ENCODE data around the gene PATJ. TPM values are rescaled to one million over a fixed set of nuclear protein-coding genes. Genes with fewer than 3 reads are reported as not detected.
A peak's percentile ranks its signal among the peaks of the same experiment; 100 is the strongest.
"Not testable (repeated sequence)": the region's sequence is repeated elsewhere in the genome, so short reads cannot be mapped to it uniquely, and the experiment has no call there.

PATJ gene
- total RNA-seq, 1 experiment from 2014 or later = 5.8 TPM

GRCh38 chr1:61942856-61943255 lies 200.6 kb downstream of the PATJ start:
- H3K36me3 ChIP-seq = no peaks in the 10 kb centered on the region

GRCh38 chr1:61948685-61949084 lies 206.4 kb downstream of the PATJ start:
- peaks cover 26% of the 10 kb centered on the region for H3K4me1 ChIP-seq (replicated peaks)
- not testable (repeated sequence) for H3K9me3 ChIP-seq (replicated peaks); H3K27ac ChIP-seq; H3K4me3 ChIP-seq; H3K27me3 ChIP-seq (replicated peaks); H3K36me3 ChIP-seq; DNase-seq (ENCODE audit: low read depth in 1 of 2, low spot score in 2 of 2)

More at GRCh38 chr1:61942856-61943255, 200.6 kb downstream of the PATJ start:
- no peak for DNase-seq (ENCODE audit: low read depth in 1 of 2, low spot score in 2 of 2)
- no peak overlapping the region for H3K4me3 ChIP-seq
- H3K27me3 ChIP-seq (replicated peaks) = no peaks in the 10 kb centered on the region
- no peaks in the 10 kb centered on the region for H3K4me1 ChIP-seq (replicated peaks)
- H3K9me3 ChIP-seq (replicated peaks) = no peaks in the 10 kb centered on the region; the same call in 1 of the 2 replicates
- H3K27ac ChIP-seq = no peak overlapping the region

DNA sequence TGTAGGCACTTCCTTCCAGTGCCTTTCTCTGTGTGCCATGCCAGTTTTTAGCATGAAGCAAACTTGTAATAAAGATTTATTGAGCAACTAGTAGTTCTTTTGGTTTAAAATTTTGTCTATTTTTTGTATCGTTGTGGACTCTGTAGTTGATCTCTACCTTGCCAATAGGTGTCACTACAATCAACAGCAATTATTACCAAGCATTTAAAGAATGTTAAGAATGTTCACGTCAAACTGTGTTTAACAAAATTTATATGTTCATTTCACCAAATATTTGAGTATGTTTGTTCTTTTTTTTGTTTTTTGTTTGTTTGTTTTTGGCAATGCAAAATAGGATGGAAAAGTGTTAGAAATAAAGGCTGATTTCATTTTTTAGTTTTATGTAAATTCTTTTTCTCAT lies 208.1 kb downstream of the PATJ start:
- no peak overlapping the region for H3K4me3 ChIP-seq
- DNase-seq (ENCODE audit: low read depth in 1 of 2, low spot score in 2 of 2) = peak in 1 of 2 experiments; percentile 50
- peak overlapping the region; percentile 9 for H3K27ac ChIP-seq
- no peaks in the 10 kb centered on the region for H3K36me3 ChIP-seq
- no peaks in the 10 kb centered on the region for H3K9me3 ChIP-seq (replicated peaks)
- H3K4me1 ChIP-seq (replicated peaks) = peaks cover 26% of the 10 kb centered on the region
- no peaks in the 10 kb centered on the region for H3K27me3 ChIP-seq (replicated peaks)

- H3K4me3 ChIP-seq = no peak overlapping the region
- peaks cover 26% of the 10 kb centered on the region for H3K4me1 ChIP-seq (replicated peaks)
- no peaks in the 10 kb centered on the region for H3K9me3 ChIP-seq (replicated peaks)
- no peaks in the 10 kb centered on the region for H3K27me3 ChIP-seq (replicated peaks)
- no peaks in the 10 kb centered on the region for H3K36me3 ChIP-seq
- H3K27ac ChIP-seq = peak overlapping the region; percentile 64
- peak; percentile 72 to 83 for DNase-seq (ENCODE audit: low read depth in 1 of 2, low spot score in 2 of 2)
These were observed 209.7 kb downstream of the PATJ start for GRCh38 chr1:61951731-61952580.

DNA sequence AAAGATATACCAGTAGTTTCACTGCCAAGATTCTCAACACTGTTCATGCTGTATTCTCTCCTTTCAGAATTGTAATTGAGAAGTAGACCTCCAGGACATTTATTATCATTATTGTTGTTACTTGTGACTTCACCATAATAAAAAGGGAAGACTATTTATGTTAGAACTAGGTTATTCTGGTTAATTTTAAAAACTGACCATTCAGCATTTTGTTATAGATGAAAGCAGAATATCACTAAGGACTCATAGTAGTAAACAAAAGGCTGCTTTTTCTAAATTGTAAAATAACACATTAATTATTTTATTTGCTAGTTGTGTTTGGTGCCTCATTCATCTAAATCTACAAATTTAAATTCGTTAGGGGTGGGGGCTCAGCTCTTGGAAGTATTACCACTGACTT lies 210.4 kb downstream of the PATJ start:
- no peaks in the 10 kb centered on the region for H3K27me3 ChIP-seq (replicated peaks)
- no peak for DNase-seq (ENCODE audit: low read depth in 1 of 2, low spot score in 2 of 2)
- H3K36me3 ChIP-seq = no peaks in the 10 kb centered on the region
- H3K9me3 ChIP-seq (replicated peaks) = no peaks in the 10 kb centered on the region
- H3K4me1 ChIP-seq (replicated peaks) = peaks cover 26% of the 10 kb centered on the region
- H3K4me3 ChIP-seq = no peak overlapping the region
- no peak overlapping the region for H3K27ac ChIP-seq

DNA sequence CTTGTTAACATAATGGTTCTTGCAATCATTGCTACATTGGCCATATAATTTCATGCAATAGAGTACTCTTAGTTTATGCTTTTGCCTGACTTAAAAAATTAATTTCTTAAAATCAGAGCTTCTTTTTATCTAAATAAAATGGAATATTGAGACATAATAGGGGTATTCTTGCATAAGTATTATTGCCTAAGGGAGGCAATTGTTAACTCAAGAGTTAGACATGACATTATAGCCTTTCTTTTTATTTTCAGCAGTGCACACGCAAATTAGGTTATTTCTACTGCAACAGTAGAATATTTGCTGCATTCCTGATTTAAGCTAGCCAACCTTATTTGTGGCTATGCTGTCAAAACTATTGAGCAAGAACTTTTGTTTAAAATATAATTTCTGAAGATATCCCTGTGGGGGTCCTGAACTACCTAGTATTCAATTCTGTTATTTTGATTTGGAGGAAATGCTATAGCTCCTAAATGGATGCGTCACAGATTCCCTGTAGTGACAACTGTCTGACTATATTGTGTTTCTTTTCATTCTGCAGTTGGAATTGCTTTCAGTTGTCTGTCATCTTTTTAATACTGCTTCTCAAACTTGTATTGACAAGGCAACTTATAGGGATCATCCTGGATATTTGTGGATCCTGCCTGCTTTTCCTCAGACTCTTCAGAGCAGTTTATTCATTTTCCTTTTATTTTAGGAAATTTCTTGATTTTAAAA lies 211.0 kb downstream of the PATJ start:
- H3K36me3 ChIP-seq = no peaks in the 10 kb centered on the region
- no peaks in the 10 kb centered on the region for H3K9me3 ChIP-seq (replicated peaks)
- no peak for DNase-seq (ENCODE audit: low read depth in 1 of 2, low spot score in 2 of 2)
- peaks cover 26% of the 10 kb centered on the region for H3K4me1 ChIP-seq (replicated peaks)
- H3K27me3 ChIP-seq (replicated peaks) = no peaks in the 10 kb centered on the region
- H3K4me3 ChIP-seq = no peak overlapping the region
- no peak overlapping the region for H3K27ac ChIP-seq

DNA sequence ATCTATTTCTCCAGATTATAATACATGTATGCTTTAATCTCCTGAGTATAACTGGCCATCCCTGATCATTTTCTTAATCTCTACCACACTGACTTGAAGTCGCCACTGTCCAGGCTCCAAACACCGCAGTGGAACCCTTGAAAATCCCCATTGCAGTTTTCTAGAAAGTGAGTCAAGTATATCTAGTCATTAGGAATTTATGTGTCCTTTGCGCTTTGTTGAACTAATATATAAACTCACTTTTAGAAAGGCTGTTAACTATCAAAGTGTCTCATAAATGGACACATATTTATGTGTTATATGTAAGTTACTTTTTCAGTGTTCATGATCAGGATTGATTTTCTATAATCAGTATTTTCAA lies 211.5 kb downstream of the PATJ start:
- H3K27ac ChIP-seq = no peak overlapping the region
- H3K27me3 ChIP-seq (replicated peaks) = no peaks in the 10 kb centered on the region
- H3K9me3 ChIP-seq (replicated peaks) = no peaks in the 10 kb centered on the region
- peaks cover 26% of the 10 kb centered on the region for H3K4me1 ChIP-seq (replicated peaks)
- H3K36me3 ChIP-seq = no peaks in the 10 kb centered on the region
- no peak overlapping the region for H3K4me3 ChIP-seq
- DNase-seq (ENCODE audit: low read depth in 1 of 2, low spot score in 2 of 2) = no peak

GRCh38 chr1:61955261-61955660 lies 213.0 kb downstream of the PATJ start:
- Histone ChIP-seq H3K4me3 (no peak overlapping the region), H3K27ac (no peak overlapping the region), H3K9me3 (replicated peaks) (no peaks in the 10 kb centered on the region)

GRCh38 chr1:61956016-61956645 lies 213.9 kb downstream of the PATJ start:
- peaks cover 20% of the 10 kb centered on the region for H3K4me1 ChIP-seq (replicated peaks)
- H3K4me3 ChIP-seq = no peak overlapping the region
- no peak for DNase-seq (ENCODE audit: low read depth in 1 of 2, low spot score in 2 of 2)
- H3K27ac ChIP-seq = no peak overlapping the region
- H3K36me3 ChIP-seq = no peaks in the 10 kb centered on the region
- no peaks in the 10 kb centered on the region for H3K27me3 ChIP-seq (replicated peaks)
- no peaks in the 10 kb centered on the region for H3K9me3 ChIP-seq (replicated peaks)

More at GRCh38 chr1:61955261-61955660, 213.0 kb downstream of the PATJ start:
- Histone ChIP-seq H3K36me3 (no peaks in the 10 kb centered on the region), H3K27me3 (replicated peaks) (no peaks in the 10 kb centered on the region), H3K4me1 (replicated peaks) (peaks cover 26% of the 10 kb centered on the region)
- no peak for DNase-seq (ENCODE audit: low read depth in 1 of 2, low spot score in 2 of 2)

GRCh38 chr1:61956784-61957183 lies 214.5 kb downstream of the PATJ start:
- Histone ChIP-seq H3K36me3 (no peaks in the 10 kb centered on the region), H3K27me3 (replicated peaks) (no peaks in the 10 kb centered on the region), H3K4me3 (no peak overlapping the region), H3K4me1 (replicated peaks) (peaks cover 14% of the 10 kb centered on the region), H3K27ac (no peak overlapping the region), H3K9me3 (replicated peaks) (no peaks in the 10 kb centered on the region)
- DNase-seq (ENCODE audit: low read depth in 1 of 2, low spot score in 2 of 2) = no peak

- Histone ChIP-seq H3K27ac (no peak overlapping the region), H3K9me3 (replicated peaks) (no peaks in the 10 kb centered on the region), H3K27me3 (replicated peaks) (no peaks in the 10 kb centered on the region), H3K4me3 (no peak overlapping the region), H3K4me1 (replicated peaks) (no peaks in the 10 kb centered on the region), H3K36me3 (no peaks in the 10 kb centered on the region)
- DNase-seq (ENCODE audit: low read depth in 1 of 2, low spot score in 2 of 2) = no peak
These were observed 218.7 kb downstream of the PATJ start for GRCh38 chr1:61961009-61961408.

- Histone ChIP-seq H3K4me3 (no peak overlapping the region), H3K27me3 (replicated peaks) (no peaks in the 10 kb centered on the region), H3K9me3 (replicated peaks) (no peaks in the 10 kb centered on the region), H3K4me1 (replicated peaks) (no peaks in the 10 kb centered on the region), H3K27ac (no peak overlapping the region), H3K36me3 (no peaks in the 10 kb centered on the region)
- no peak for DNase-seq (ENCODE audit: low read depth in 1 of 2, low spot score in 2 of 2)
These were observed 220.4 kb downstream of the PATJ start for GRCh38 chr1:61962631-61963030.

DNA sequence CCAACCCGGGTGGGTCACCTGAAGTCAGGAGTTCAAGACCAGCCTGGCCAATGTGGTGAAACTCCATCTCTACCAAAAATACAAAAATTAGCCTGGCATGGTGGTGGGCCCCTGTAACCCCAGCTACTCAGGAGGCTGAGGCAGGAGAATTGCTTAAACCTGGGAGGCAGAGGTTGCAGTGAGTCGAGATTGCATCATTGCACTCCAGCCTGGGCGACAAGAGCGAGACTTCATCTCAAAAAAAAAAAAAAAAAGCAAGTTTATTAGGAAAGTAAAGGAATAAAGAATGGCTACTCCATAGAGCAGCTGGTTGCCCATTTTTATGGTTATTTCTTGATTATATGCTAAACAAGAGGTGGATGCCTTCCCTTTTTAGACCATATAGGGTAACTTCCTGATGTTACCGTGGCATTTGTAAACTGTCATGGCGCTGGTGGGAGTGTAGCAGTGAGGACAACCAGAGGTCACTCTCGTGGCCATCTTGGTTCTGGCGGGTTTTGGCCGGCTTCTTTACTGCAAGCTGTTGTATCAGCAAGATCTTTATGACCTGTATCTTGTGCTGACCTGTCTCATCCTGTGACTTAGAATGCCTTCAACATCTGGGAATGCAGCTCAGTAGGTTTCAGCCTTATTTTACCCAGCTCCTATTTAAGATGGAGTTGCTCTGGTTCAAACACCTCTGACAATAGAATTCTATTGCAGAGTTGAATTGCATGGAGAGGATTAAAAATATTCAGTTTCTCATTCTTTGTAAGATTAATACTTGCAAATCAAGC lies 224.4 kb downstream of the PATJ start:
- not testable (repeated sequence) for H3K27ac ChIP-seq; H3K36me3 ChIP-seq; H3K9me3 ChIP-seq (replicated peaks); DNase-seq (ENCODE audit: low read depth in 1 of 2, low spot score in 2 of 2); H3K4me3 ChIP-seq; H3K4me1 ChIP-seq (replicated peaks); H3K27me3 ChIP-seq (replicated peaks)
